Endothelial cell of umbilical vein (primary cell): ENCODE data around the gene SLC38A8. TPM values are rescaled to one million over a fixed set of nuclear protein-coding genes. Genes with fewer than 3 reads are reported as not detected.

Source experiments
- BruUV-seq: library from RNA; stranded (reverse); fragments of 400-500 nt; replicated peaks from 2 replicates; lab custom pipeline; 2021; lab: Mats Ljungman, UMichigan
- CTCF ChIA-PET: fragments of 300-600, 350-600 bp; sonication (Branson Sonifier 250); formaldehyde crosslinking; loops from one replicate; lab custom pipeline; 2021; ENCODE audit warnings: antibody characterized with exemption, inconsistent platforms; lab: Charles Lee
- POLR2A ChIA-PET: fragments of 300-600, 350-600 bp; sonication (Branson Sonifier 250); formaldehyde crosslinking; loops from one replicate; lab custom pipeline; 2021; ENCODE audit warnings: antibody characterized with exemption, inconsistent platforms; lab: Charles Lee
- DNase-seq: peaks from one replicate; pipeline ENCODE4 v3.0.0-alpha.2; 2011; ENCODE audit warnings: low read depth, low spot score
- FAIRE-seq: peaks from 2 replicates; lab custom pipeline; 2011; peaks lifted over from hg19 to GRCh38; lab: Jason Lieb, UNC
- H2AFZ ChIP-seq: 2 replicates; pipeline ENCODE4 v1.6.0; 2012; ENCODE audit warnings: low read depth, low read length, control low read depth, inconsistent platforms
- H3K27ac ChIP-seq: 2 replicates; pipeline ENCODE4 v1.5.1; 2011; ENCODE audit warnings: low read depth, mild to moderate bottlenecking, control low read depth, low read length, moderate library complexity; ENCODE audit not compliant: insufficient read depth
- H3K27me3 ChIP-seq, 2 experiments: 2 replicates each; pipeline versions ENCODE4 v1.6.0 to v1.6.1; 2011; ENCODE audit warnings: low read length in 2 of 2, mixed read lengths in 1 of 2; ENCODE audit not compliant: control insufficient read depth in 2 of 2, insufficient read depth in 2 of 2
- H3K36me3 ChIP-seq, 2 experiments: 2 replicates in 1 of 2; 3 replicates in 1 of 2; pipeline ENCODE4 v1.5.1; 2011; ENCODE audit warnings: low read length in 2 of 2, mild to moderate bottlenecking in 1 of 2, moderate library complexity in 1 of 2; ENCODE audit not compliant: control insufficient read depth in 2 of 2, insufficient read depth in 2 of 2; ENCODE audit errors: extremely low read depth in 1 of 2
- H3K4me1 ChIP-seq: 3 replicates; pipeline ENCODE4 v1.5.1; 2011; ENCODE audit warnings: mild to moderate bottlenecking, low read length; ENCODE audit not compliant: control insufficient read depth, insufficient read depth; ENCODE audit errors: extremely low read depth
- H3K4me2 ChIP-seq: 2 replicates; pipeline ENCODE4 v1.6.1; 2011; ENCODE audit warnings: low read length, control low read depth, mixed read lengths; ENCODE audit not compliant: insufficient read depth
- H3K4me3 ChIP-seq, 3 experiments: fragments of 200-600 bp in 1 of 3; sonication (generic), shearing (Covaris generic) in 1 of 3; replicated peaks in 1 of 3; 2 replicates each; pipeline ENCODE4 v1.5.1; 2011 to 2016; ENCODE audit warnings: control low read depth in 3 of 3, low read length in 3 of 3, mild to moderate bottlenecking in 2 of 3, inconsistent platforms in 1 of 3, low read depth in 1 of 3, moderate library complexity in 1 of 3; ENCODE audit not compliant: insufficient read depth in 1 of 3
- H3K79me2 ChIP-seq: 2 replicates; pipeline ENCODE4 v1.6.0; 2012; ENCODE audit warnings: low read length, inconsistent platforms; ENCODE audit not compliant: control insufficient read depth, insufficient read depth
- H3K9ac ChIP-seq: replicated peaks from 2 replicates; pipeline ENCODE3; 2011; ENCODE audit warnings: low read length, control low read depth; ENCODE audit not compliant: insufficient read depth; ENCODE audit errors: extremely low read depth
- H3K9me1 ChIP-seq: replicated peaks from 3 replicates; pipeline ENCODE4 v1.6.0; 2011; ENCODE audit warnings: mild to moderate bottlenecking, low read length; ENCODE audit not compliant: control insufficient read depth, insufficient read depth; ENCODE audit errors: extremely low read depth
- H3K9me3 ChIP-seq: replicated peaks from 2 replicates; pipeline ENCODE4 v1.5.1; 2012; ENCODE audit warnings: low read length, inconsistent platforms; ENCODE audit not compliant: control insufficient read depth, insufficient read depth
- H4K20me1 ChIP-seq: replicated peaks from 2 replicates; pipeline ENCODE3; 2011; ENCODE audit warnings: mild to moderate bottlenecking, low read length; ENCODE audit not compliant: control insufficient read depth, insufficient read depth; ENCODE audit errors: extremely low read depth
- JUN ChIP-seq: IDR thresholded peaks from 2 replicates; pipeline ENCODE4 v1.6.1; 2011; ENCODE audit warnings: borderline replicate concordance, low read depth; ENCODE audit not compliant: insufficient read length, insufficient read depth
- POLR2AphosphoS5 ChIP-seq: IDR thresholded peaks from 2 replicates; pipeline ENCODE4 v1.6.1; 2012; ENCODE audit warnings: low read depth, mild to moderate bottlenecking, control low read depth, low read length, moderate library complexity; ENCODE audit not compliant: insufficient read depth
- dilution Hi-C: fragments of 300-500 bp; cut with MboI; formaldehyde crosslinking; loops from one replicate; pipeline ENCODE4 v1.15.0; 2019; ENCODE audit warnings: low sequenced_read_pairs; ENCODE audit not compliant: extremely low pct_ligation_motif_present
- intact Hi-C: fragments of 100-400 bp; cut with micrococcal nuclease; formaldehyde crosslinking; loops from one replicate; pipeline ENCODE4 v1.10.0; 2022
- polyA plus RNA-seq, 4 experiments: library from polyadenylated mRNA; depleted of rRNA in 3 of 4; stranded (reverse) in 3 of 4; unstranded in 1 of 4; fragments of >200 nt; gene quantifications; 2 replicates each; pipeline versions ENCODE4 v1.2.1 to v1.2.3, GENCODE V29; 2011 to 2012; ENCODE audit warnings: missing spikeins in 1 of 4
- total RNA-seq: library from RNA; stranded (reverse); gene quantifications from 2 replicates; pipeline ENCODE4 v1.2.3, GENCODE V29; 2021
- TF ChIP-seq, protein P1 (sequence below), 2 donors: IDR thresholded peaks; 1 replicate in 1 of 2; 2 replicates in 1 of 2; pipeline ENCODE4 v1.5.1; 2011; ENCODE audit warnings: low read length in 2 of 2, mild to moderate bottlenecking in 2 of 2, moderate library complexity in 2 of 2, control low read depth in 1 of 2, inconsistent platforms in 1 of 2, low read depth in 1 of 2; ENCODE audit not compliant: insufficient read depth in 1 of 2; ENCODE audit errors: extremely low read depth in 1 of 2

Gene SLC38A8
- total and polyA plus RNA-seq, 2 donors (not counting 3 experiments of a cell fraction or from before 2014, with no cell fraction given): not detected

- no peaks in the 10 kb centered on the region for H3K9me1 ChIP-seq
- H3K4me2 ChIP-seq: no peak overlapping the region
- no peaks in the 10 kb centered on the region for H3K9me3 ChIP-seq
- no peaks in the 10 kb centered on the region for H3K79me2 ChIP-seq
- BruUV-seq: no TSS peak
- H3K27ac ChIP-seq: no peak overlapping the region
- no peak for DNase-seq
- intact Hi-C loops (loop anchor here (1.0 to 5.0 kb wide), 2 partner anchors 96 to 208 kb away; no protein-coding TSS in a partner anchor), dilution Hi-C loops (no loop called here)
- H3K9ac ChIP-seq: no peak overlapping the region
- FAIRE-seq: no peak
- H2AFZ ChIP-seq: no peak overlapping the region
- POLR2A ChIA-PET: no interaction called here
- H4K20me1 ChIP-seq: no peaks in the 10 kb centered on the region
- CTCF ChIA-PET: interaction anchor here (0.6 to 2.3 kb wide), 7 partner anchors 9 to 218 kb away, joined by 3 to 7 read pairs (median 4); partner anchors contain the start of gene TAF1C
- no peak overlapping the region for H3K4me3 ChIP-seq
- H3K36me3 ChIP-seq: no peaks in the 10 kb centered on the region
- no peak for TF ChIP-seq POLR2AphosphoS5
- no peak for TF ChIP-seq JUN
- TF ChIP-seq, protein P1, sequence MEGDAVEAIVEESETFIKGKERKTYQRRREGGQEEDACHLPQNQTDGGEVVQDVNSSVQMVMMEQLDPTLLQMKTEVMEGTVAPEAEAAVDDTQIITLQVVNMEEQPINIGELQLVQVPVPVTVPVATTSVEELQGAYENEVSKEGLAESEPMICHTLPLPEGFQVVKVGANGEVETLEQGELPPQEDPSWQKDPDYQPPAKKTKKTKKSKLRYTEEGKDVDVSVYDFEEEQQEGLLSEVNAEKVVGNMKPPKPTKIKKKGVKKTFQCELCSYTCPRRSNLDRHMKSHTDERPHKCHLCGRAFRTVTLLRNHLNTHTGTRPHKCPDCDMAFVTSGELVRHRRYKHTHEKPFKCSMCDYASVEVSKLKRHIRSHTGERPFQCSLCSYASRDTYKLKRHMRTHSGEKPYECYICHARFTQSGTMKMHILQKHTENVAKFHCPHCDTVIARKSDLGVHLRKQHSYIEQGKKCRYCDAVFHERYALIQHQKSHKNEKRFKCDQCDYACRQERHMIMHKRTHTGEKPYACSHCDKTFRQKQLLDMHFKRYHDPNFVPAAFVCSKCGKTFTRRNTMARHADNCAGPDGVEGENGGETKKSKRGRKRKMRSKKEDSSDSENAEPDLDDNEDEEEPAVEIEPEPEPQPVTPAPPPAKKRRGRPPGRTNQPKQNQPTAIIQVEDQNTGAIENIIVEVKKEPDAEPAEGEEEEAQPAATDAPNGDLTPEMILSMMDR (IDR thresholded peaks at IDR 0.05; ENCODE audit: extremely low read depth in 1 of 2, insufficient read depth in 1 of 2, low read depth in 1 of 2, low read length in 2 of 2): no peak
- H3K4me1 ChIP-seq: no peaks in the 10 kb centered on the region
- peaks cover 5 to 8% of the 10 kb centered on the region in 2 experiments for H3K27me3 ChIP-seq
Measured at GRCh38 chr16:83968891-83969649, 73.5 kb downstream of the SLC38A8 start.
